Liver (tissue), 9 donors: ENCODE measurements around the gene OBP2A. TPM values are rescaled to one million over a fixed set of nuclear protein-coding genes. Genes with fewer than 3 reads are reported as not detected.

Experiments used
- DNase-seq: peaks from one replicate; pipeline ENCODE4 v3.0.0-alpha.2; 2017; ENCODE audit warnings: low spot score
- H3K27ac ChIP-seq, 2 donors: one replicate each; pipeline ENCODE4 v1.7.0; 2013; ENCODE audit warnings: inconsistent platforms in 2 of 2, low read length in 2 of 2, control low read depth in 1 of 2, low read depth in 1 of 2, mild to moderate bottlenecking in 1 of 2
- H3K27me3 ChIP-seq, 4 donors: one replicate each; pipeline versions ENCODE4 v1.6.1 to v1.7.0; 2013; ENCODE audit warnings: low read length in 3 of 4, inconsistent platforms in 1 of 4, mild to moderate bottlenecking in 1 of 4, moderate library complexity in 1 of 4; ENCODE audit not compliant: control insufficient read depth in 4 of 4, insufficient read depth in 4 of 4
- H3K36me3 ChIP-seq, 4 donors: one replicate each; pipeline versions ENCODE4 v1.6.1 to v1.7.0; 2013; ENCODE audit warnings: low read length in 3 of 4, mild to moderate bottlenecking in 3 of 4, low read depth in 1 of 4, moderate library complexity in 1 of 4; ENCODE audit not compliant: control insufficient read depth in 4 of 4, insufficient read depth in 3 of 4
- H3K4me1 ChIP-seq, 4 donors: one replicate each; pipeline versions ENCODE4 v1.6.1 to v1.7.0; 2013; ENCODE audit warnings: low read length in 3 of 4, mild to moderate bottlenecking in 3 of 4, moderate library complexity in 1 of 4; ENCODE audit not compliant: control insufficient read depth in 4 of 4, insufficient read depth in 4 of 4
- H3K4me3 ChIP-seq, 3 donors: one replicate each; pipeline versions ENCODE4 v1.6.1 to v1.7.0; 2013; ENCODE audit warnings: low read length in 3 of 3, control low read depth in 1 of 3, low read depth in 1 of 3, mild to moderate bottlenecking in 1 of 3
- H3K9ac ChIP-seq, 2 donors: one replicate each; pipeline ENCODE4 v1.7.0; 2013; ENCODE audit warnings: low read length in 2 of 2, mild to moderate bottlenecking in 2 of 2, moderate library complexity in 2 of 2, control low read depth in 1 of 2, low read depth in 1 of 2
- H3K9me3 ChIP-seq, 4 donors: one replicate each; pipeline versions ENCODE4 v1.6.1 to v1.7.0; 2013; ENCODE audit warnings: low read length in 3 of 4; ENCODE audit not compliant: control insufficient read depth in 4 of 4
- ATF3 ChIP-seq: IDR thresholded peaks from 2 replicates; pipeline ENCODE4 v1.6.1; 2016; ENCODE audit warnings: antibody characterized with exemption
- EGR1 ChIP-seq, 2 donors: IDR thresholded peaks; 2 replicates each; pipeline ENCODE4 v1.6.1; 2016 to 2018; ENCODE audit warnings: antibody characterized with exemption in 2 of 2, low read depth in 2 of 2
- FOXA1 ChIP-seq: IDR thresholded peaks from 2 replicates; pipeline ENCODE4 v1.6.1; 2016; ENCODE audit warnings: antibody characterized with exemption
- FOXA2 ChIP-seq: IDR thresholded peaks from 2 replicates; pipeline ENCODE4 v1.6.1; 2016; ENCODE audit warnings: antibody characterized with exemption
- GABPA ChIP-seq, 2 donors: IDR thresholded peaks in 1 of 2; conservative IDR thresholded peaks in 1 of 2; 2 replicates each; pipeline ENCODE4 v1.6.1; 2016; ENCODE audit warnings: antibody characterized with exemption in 2 of 2, mild to moderate bottlenecking in 1 of 2, moderate library complexity in 1 of 2
- HNF4A ChIP-seq, 2 donors: conservative IDR thresholded peaks; 2 replicates each; pipeline ENCODE4 v1.6.1; 2016; ENCODE audit warnings: antibody characterized with exemption in 2 of 2, mild to moderate bottlenecking in 2 of 2
- HNF4G ChIP-seq: IDR thresholded peaks from 2 replicates; pipeline ENCODE4 v1.6.1; 2016; ENCODE audit warnings: antibody characterized with exemption
- JUND ChIP-seq, 2 donors: IDR thresholded peaks; 2 replicates each; pipeline ENCODE4 v1.6.1; 2016; ENCODE audit warnings: antibody characterized with exemption in 2 of 2
- MAX ChIP-seq: IDR thresholded peaks from 2 replicates; pipeline ENCODE4 v1.6.1; 2016; ENCODE audit warnings: antibody characterized with exemption
- RAD21 ChIP-seq, 2 donors: IDR thresholded peaks; 2 replicates each; pipeline ENCODE4 v1.6.1; 2016; ENCODE audit warnings: antibody characterized with exemption in 2 of 2, mild to moderate bottlenecking in 2 of 2
- RXRA ChIP-seq, 2 donors: IDR thresholded peaks; 2 replicates each; pipeline ENCODE4 v1.6.1; 2017 to 2018; ENCODE audit warnings: antibody characterized with exemption in 2 of 2, mild to moderate bottlenecking in 1 of 2
- SP1 ChIP-seq: IDR thresholded peaks from 2 replicates; pipeline ENCODE4 v1.6.1; 2018; ENCODE audit warnings: antibody characterized with exemption, mild to moderate bottlenecking
- TAF1 ChIP-seq: conservative IDR thresholded peaks from 2 replicates; pipeline ENCODE4 v1.6.1; 2016; ENCODE audit warnings: antibody characterized with exemption, mild to moderate bottlenecking
- YY1 ChIP-seq: IDR thresholded peaks from 2 replicates; pipeline ENCODE4 v1.6.1; 2016; ENCODE audit warnings: antibody characterized with exemption, mild to moderate bottlenecking
- ZBTB33 ChIP-seq: IDR thresholded peaks from 2 replicates; pipeline ENCODE4 v1.6.1; 2016; ENCODE audit warnings: antibody characterized with exemption
- WGBS: extraction: QIAGEN DNeasy Blood & Tissue Kit; methylation state at CpG from one replicate; pipeline ENCODE4 v1.1.7; 2013; 5-methylcytosine and 5-hydroxymethylcytosine counted together
- polyA plus RNA-seq, 2 donors: library from polyadenylated mRNA; stranded (reverse) in 1 of 2; unstranded in 1 of 2; fragments of 200-250 nt in 1 of 2; fragments of >200 nt in 1 of 2; fragmentation: Nextera tagmentation in 1 of 2; extraction: Ambion mirVana in 1 of 2; gene quantifications; one replicate each; pipeline versions ENCODE4 v1.2.1 to v1.2.3, GENCODE V29; 2013 to 2015
- total RNA-seq, 2 donors: library from RNA; depleted of rRNA; stranded (reverse); fragments of >200 nt; gene quantifications; one replicate each; pipeline ENCODE4 v1.2.3, GENCODE V29; 2014
- TF ChIP-seq, protein P1 (sequence below): IDR thresholded peaks from 2 replicates; pipeline ENCODE4 v1.6.1; 2016; ENCODE audit warnings: antibody characterized with exemption, mild to moderate bottlenecking
- TF ChIP-seq, protein P2 (sequence below): fragments of 150-350 bp; IDR thresholded peaks from 2 replicates; pipeline ENCODE4 v1.5.1; 2017; ENCODE audit warnings: improper control_type of control experiment, low read depth, low read length; ENCODE audit not compliant: missing input control
- donor health status: healthy.
- donor health status: healthy.
- donor health status: healthy.
- donor health status: healthy.
- donor health status: healthy.

OBP2A gene
- total and polyA plus RNA-seq, 4 donors = not detected

- no peak overlapping the region for H3K27ac ChIP-seq
- no peaks in the 10 kb centered on the region for H3K4me1 ChIP-seq
- DNase-seq = no peak
- peaks cover 0 to 3% (median 0%) of the 10 kb centered on the region in 4 donors for H3K27me3 ChIP-seq
- no peak overlapping the region for H3K4me3 ChIP-seq
- 67% methylated on average over 5 of the region's 5 CpGs for WGBS
- no peaks in the 10 kb centered on the region for H3K9me3 ChIP-seq
- no peak overlapping the region for H3K9ac ChIP-seq
- H3K36me3 ChIP-seq = no peaks in the 10 kb centered on the region
- TF ChIP-seq ZBTB33 (no peak), JUND (IDR thresholded peaks at IDR 0.05) (no peak), FOXA2 (no peak), SP1 (no peak), FOXA1 (no peak), RXRA (IDR thresholded peaks at IDR 0.05) (no peak), TAF1 (no peak), GABPA (IDR thresholded peaks at IDR 0.05 in 1 of 2, conservative IDR thresholded peaks at IDR 0.05 in 1 of 2) (no peak)
- TF ChIP-seq, protein P1, sequence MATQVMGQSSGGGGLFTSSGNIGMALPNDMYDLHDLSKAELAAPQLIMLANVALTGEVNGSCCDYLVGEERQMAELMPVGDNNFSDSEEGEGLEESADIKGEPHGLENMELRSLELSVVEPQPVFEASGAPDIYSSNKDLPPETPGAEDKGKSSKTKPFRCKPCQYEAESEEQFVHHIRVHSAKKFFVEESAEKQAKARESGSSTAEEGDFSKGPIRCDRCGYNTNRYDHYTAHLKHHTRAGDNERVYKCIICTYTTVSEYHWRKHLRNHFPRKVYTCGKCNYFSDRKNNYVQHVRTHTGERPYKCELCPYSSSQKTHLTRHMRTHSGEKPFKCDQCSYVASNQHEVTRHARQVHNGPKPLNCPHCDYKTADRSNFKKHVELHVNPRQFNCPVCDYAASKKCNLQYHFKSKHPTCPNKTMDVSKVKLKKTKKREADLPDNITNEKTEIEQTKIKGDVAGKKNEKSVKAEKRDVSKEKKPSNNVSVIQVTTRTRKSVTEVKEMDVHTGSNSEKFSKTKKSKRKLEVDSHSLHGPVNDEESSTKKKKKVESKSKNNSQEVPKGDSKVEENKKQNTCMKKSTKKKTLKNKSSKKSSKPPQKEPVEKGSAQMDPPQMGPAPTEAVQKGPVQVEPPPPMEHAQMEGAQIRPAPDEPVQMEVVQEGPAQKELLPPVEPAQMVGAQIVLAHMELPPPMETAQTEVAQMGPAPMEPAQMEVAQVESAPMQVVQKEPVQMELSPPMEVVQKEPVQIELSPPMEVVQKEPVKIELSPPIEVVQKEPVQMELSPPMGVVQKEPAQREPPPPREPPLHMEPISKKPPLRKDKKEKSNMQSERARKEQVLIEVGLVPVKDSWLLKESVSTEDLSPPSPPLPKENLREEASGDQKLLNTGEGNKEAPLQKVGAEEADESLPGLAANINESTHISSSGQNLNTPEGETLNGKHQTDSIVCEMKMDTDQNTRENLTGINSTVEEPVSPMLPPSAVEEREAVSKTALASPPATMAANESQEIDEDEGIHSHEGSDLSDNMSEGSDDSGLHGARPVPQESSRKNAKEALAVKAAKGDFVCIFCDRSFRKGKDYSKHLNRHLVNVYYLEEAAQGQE = no peak
Measured at GRCh38 chr9:135592331-135592590, 46.3 kb downstream of the OBP2A start.

DNA sequence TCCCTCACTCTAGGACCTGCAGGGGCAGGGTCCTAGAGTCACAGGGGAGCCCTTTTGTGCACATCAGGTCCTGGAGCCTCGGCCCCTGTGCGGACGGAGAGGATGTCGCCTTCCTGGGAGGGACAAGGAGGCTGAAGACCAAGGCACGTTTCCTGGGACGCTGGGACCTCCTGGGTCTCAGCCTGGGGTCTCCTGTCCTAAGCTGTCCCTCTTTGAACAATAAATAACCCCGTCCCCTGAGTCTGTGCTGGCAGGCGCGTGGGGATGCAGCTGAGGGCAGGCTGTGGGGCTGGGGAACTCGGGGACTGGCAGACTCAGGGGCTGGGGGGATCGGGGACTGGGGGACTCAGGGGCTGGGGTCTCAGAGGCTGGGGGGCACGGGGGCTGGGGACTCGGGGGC is 46.7 kb downstream of the OBP2A start:
- WGBS = 83% methylated on average over 13 of the region's 13 CpGs
- H3K27me3 ChIP-seq = peaks cover 0 to 3% (median 0%) of the 10 kb centered on the region in 4 donors
- H3K4me1 ChIP-seq = no peaks in the 10 kb centered on the region
- H3K27ac ChIP-seq = no peak overlapping the region
- no peaks in the 10 kb centered on the region for H3K36me3 ChIP-seq
- H3K4me3 ChIP-seq = no peak overlapping the region
- H3K9me3 ChIP-seq = no peaks in the 10 kb centered on the region
- H3K9ac ChIP-seq = no peak overlapping the region
- TF ChIP-seq HNF4G (no peak), HNF4A (conservative IDR thresholded peaks at IDR 0.05) (no peak), FOXA1 (no peak)
- no peak for DNase-seq

- WGBS = 61% methylated on average over 2 of the region's 2 CpGs
- H3K9ac ChIP-seq = no peak overlapping the region
- no peaks in the 10 kb centered on the region for H3K36me3 ChIP-seq
- no peak overlapping the region for H3K4me3 ChIP-seq
- H3K27ac ChIP-seq = no peak overlapping the region
- no peaks in the 10 kb centered on the region for H3K4me1 ChIP-seq
- peaks cover 0 to 7% (median 0%) of the 10 kb centered on the region in 4 donors for H3K27me3 ChIP-seq
- no peak for DNase-seq
- H3K9me3 ChIP-seq = no peaks in the 10 kb centered on the region
- TF ChIP-seq SP1 (no peak), GABPA (IDR thresholded peaks at IDR 0.05 in 1 of 2, conservative IDR thresholded peaks at IDR 0.05 in 1 of 2) (no peak), RXRA (IDR thresholded peaks at IDR 0.05) (no peak), MAX (no peak), ATF3 (no peak), TAF1 (no peak), FOXA2 (no peak), YY1 (no peak), JUND (IDR thresholded peaks at IDR 0.05) (no peak), EGR1 (IDR thresholded peaks at IDR 0.05; ENCODE audit: low read depth in 2 of 2) (no peak), FOXA1 (no peak), RAD21 (IDR thresholded peaks at IDR 0.05) (no peak)
- TF ChIP-seq, protein P1 = no peak
- TF ChIP-seq, protein P2, sequence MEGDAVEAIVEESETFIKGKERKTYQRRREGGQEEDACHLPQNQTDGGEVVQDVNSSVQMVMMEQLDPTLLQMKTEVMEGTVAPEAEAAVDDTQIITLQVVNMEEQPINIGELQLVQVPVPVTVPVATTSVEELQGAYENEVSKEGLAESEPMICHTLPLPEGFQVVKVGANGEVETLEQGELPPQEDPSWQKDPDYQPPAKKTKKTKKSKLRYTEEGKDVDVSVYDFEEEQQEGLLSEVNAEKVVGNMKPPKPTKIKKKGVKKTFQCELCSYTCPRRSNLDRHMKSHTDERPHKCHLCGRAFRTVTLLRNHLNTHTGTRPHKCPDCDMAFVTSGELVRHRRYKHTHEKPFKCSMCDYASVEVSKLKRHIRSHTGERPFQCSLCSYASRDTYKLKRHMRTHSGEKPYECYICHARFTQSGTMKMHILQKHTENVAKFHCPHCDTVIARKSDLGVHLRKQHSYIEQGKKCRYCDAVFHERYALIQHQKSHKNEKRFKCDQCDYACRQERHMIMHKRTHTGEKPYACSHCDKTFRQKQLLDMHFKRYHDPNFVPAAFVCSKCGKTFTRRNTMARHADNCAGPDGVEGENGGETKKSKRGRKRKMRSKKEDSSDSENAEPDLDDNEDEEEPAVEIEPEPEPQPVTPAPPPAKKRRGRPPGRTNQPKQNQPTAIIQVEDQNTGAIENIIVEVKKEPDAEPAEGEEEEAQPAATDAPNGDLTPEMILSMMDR = no peak
Measured at GRCh38 chr9:135596211-135596610, 50.3 kb downstream of the OBP2A start.
